ENCODE data around the gene LPGAT1.
"Not testable (repeated sequence)": the region's sequence is repeated elsewhere in the genome, so short reads cannot be mapped to it uniquely, and the experiment has no call there.

LPGAT1 gene

GRCh38 chr1:211729238-211729637 lies 101.3 kb downstream of the LPGAT1 start:
- H3K4me3 ChIP-seq (ENCODE audit: low read depth, low read length), result no peak overlapping the region
- TF ChIP-seq CTCF (IDR thresholded peaks at IDR 0.05; ENCODE audit: control insufficient read depth, extremely low read depth, insufficient read depth), result no peak
- no peak for DNase-seq (ENCODE audit: low read depth)

GRCh38 chr1:211726467-211726995 lies 104.0 kb downstream of the LPGAT1 start:
- no peak for TF ChIP-seq CTCF (IDR thresholded peaks at IDR 0.05; ENCODE audit: control insufficient read depth, extremely low read depth, insufficient read depth)
- DNase-seq (ENCODE audit: low read depth), result no peak
- no peak overlapping the region for H3K4me3 ChIP-seq (ENCODE audit: low read depth, low read length)

GRCh38 chr1:211724687-211725196 lies 105.8 kb downstream of the LPGAT1 start:
- no peak overlapping the region for H3K4me3 ChIP-seq (ENCODE audit: low read depth, low read length)
- no peak for TF ChIP-seq CTCF (IDR thresholded peaks at IDR 0.05; ENCODE audit: control insufficient read depth, extremely low read depth, insufficient read depth)
- no peak for DNase-seq (ENCODE audit: low read depth)

GRCh38 chr1:211723273-211723672 lies 107.3 kb downstream of the LPGAT1 start:
- no peak for DNase-seq (ENCODE audit: low read depth)
- H3K4me3 ChIP-seq (ENCODE audit: low read depth, low read length), result no peak overlapping the region
- TF ChIP-seq CTCF (IDR thresholded peaks at IDR 0.05; ENCODE audit: control insufficient read depth, extremely low read depth, insufficient read depth), result no peak

GRCh38 chr1:211722277-211723175 lies 108.0 kb downstream of the LPGAT1 start:
- no peak for TF ChIP-seq CTCF (IDR thresholded peaks at IDR 0.05; ENCODE audit: control insufficient read depth, extremely low read depth, insufficient read depth)
- no peak for DNase-seq (ENCODE audit: low read depth)

GRCh38 chr1:211716555-211716954 lies 114.0 kb downstream of the LPGAT1 start:
- H3K4me3 ChIP-seq (ENCODE audit: low read depth, low read length); DNase-seq (ENCODE audit: low read depth): not testable (repeated sequence)

More at GRCh38 chr1:211722277-211723175, 108.0 kb downstream of the LPGAT1 start:
- H3K4me3 ChIP-seq (ENCODE audit: low read depth, low read length), result no peak overlapping the region

GRCh38 chr1:211715971-211716370 lies 114.6 kb downstream of the LPGAT1 start:
- DNase-seq (ENCODE audit: low read depth), result no peak
- TF ChIP-seq CTCF (IDR thresholded peaks at IDR 0.05; ENCODE audit: control insufficient read depth, extremely low read depth, insufficient read depth), result no peak
- no peak overlapping the region for H3K4me3 ChIP-seq (ENCODE audit: low read depth, low read length)
